Measurements from ENCODE around the gene CAMK1D. TPM values are rescaled to one million over a fixed set of nuclear protein-coding genes. Genes with fewer than 3 reads are reported as not detected.

CAMK1D gene
- total RNA-seq, 2 experiments from 2014 or later = 19.0 to 25.6 TPM

GRCh38 chr10:12710157-12710556 lies 360.8 kb downstream of the CAMK1D start:
- Histone ChIP-seq H3K79me2 (ENCODE audit: insufficient read depth, low read depth, low read length) (no peaks in the 10 kb centered on the region), H3K9me2 (ENCODE audit: insufficient read depth, low read length) (no peaks in the 10 kb centered on the region), H3K36me3 (ENCODE audit: insufficient read depth, low read length) (no peaks in the 10 kb centered on the region), H3K4me2 (ENCODE audit: low read length) (no peak overlapping the region), H3K27ac (ENCODE audit: low read depth, low read length, poor library complexity, severe bottlenecking) (no peak overlapping the region), H2AFZ (ENCODE audit: low read length) (no peak overlapping the region), H3K4me1 (ENCODE audit: insufficient read depth, low read length, poor library complexity, severe bottlenecking) (no peaks in the 10 kb centered on the region), H4K20me1 (ENCODE audit: insufficient read depth, low read length) (0 out of 2 replicates have a peak, but pooled peaks cover 4% of the 10 kb centered on the region), H3K9me3 (ENCODE audit: low read length) (no peaks in the 10 kb centered on the region), H3K4me3 (ENCODE audit: low read depth, low read length, poor library complexity, severe bottlenecking) (no peak overlapping the region)
- intact Hi-C loops (cut with micrococcal nuclease; ENCODE audit: unreplicated experiment) = no loop called here
- no TSS peak for BruUV-seq (replicated peaks)
- ChIA-PET CTCF (ENCODE audit: unreplicated experiment) (interaction anchor here (0.8 kb wide), 1 partner anchor 446 kb away, joined by 3 read pairs; no protein-coding TSS in a partner anchor), POLR2A (interaction anchor here (0.5 to 1.1 kb wide), 4 partner anchors 10 to 604 kb away, joined by 3 to 4 read pairs (median 4); no protein-coding TSS in a partner anchor)
- DNase-seq (ENCODE audit: low spot score) = no peak
- no peak for TF ChIP-seq EZH2phosphoT487 (IDR thresholded peaks at IDR 0.05; ENCODE audit: borderline replicate concordance, low read depth, low read length)
- TF ChIP-seq CTCF (conservative IDR thresholded peaks at IDR 0.05; ENCODE audit: low read length) = no peak

GRCh38 chr10:12710594-12711349 lies 361.4 kb downstream of the CAMK1D start:
- Histone ChIP-seq H3K79me2 (ENCODE audit: insufficient read depth, low read depth, low read length) (no peaks in the 10 kb centered on the region), H3K9me3 (ENCODE audit: low read length) (no peaks in the 10 kb centered on the region), H3K4me1 (ENCODE audit: insufficient read depth, low read length, poor library complexity, severe bottlenecking) (no peaks in the 10 kb centered on the region), H3K9me2 (ENCODE audit: insufficient read depth, low read length) (no peaks in the 10 kb centered on the region), H3K27ac (ENCODE audit: low read depth, low read length, poor library complexity, severe bottlenecking) (no peak overlapping the region), H3K4me2 (ENCODE audit: low read length) (no peak overlapping the region), H4K20me1 (ENCODE audit: insufficient read depth, low read length) (0 out of 2 replicates have a peak, but pooled peaks cover 4% of the 10 kb centered on the region), H3K36me3 (ENCODE audit: insufficient read depth, low read length) (no peaks in the 10 kb centered on the region), H2AFZ (ENCODE audit: low read length) (no peak overlapping the region), H3K4me3 (ENCODE audit: low read depth, low read length, poor library complexity, severe bottlenecking) (no peak overlapping the region)
- intact Hi-C loops (cut with micrococcal nuclease; ENCODE audit: unreplicated experiment) = loop anchor here (1.0 kb wide), 1 partner anchor 446 kb away; no protein-coding TSS in a partner anchor
- BruUV-seq (replicated peaks) = no TSS peak
- TF ChIP-seq CTCF (conservative IDR thresholded peaks at IDR 0.05; ENCODE audit: low read length) (peak; percentile 98), EZH2phosphoT487 (IDR thresholded peaks at IDR 0.05; ENCODE audit: borderline replicate concordance, low read depth, low read length) (no peak)
- ChIA-PET POLR2A (interaction anchor here (1.0 to 1.2 kb wide), 3 partner anchors 10 to 226 kb away, joined by 3 to 4 read pairs (median 3); no protein-coding TSS in a partner anchor), CTCF (ENCODE audit: unreplicated experiment) (interaction anchor here (0.6 to 0.8 kb wide), 2 partner anchors 153 to 446 kb away, joined by 3 read pairs; no protein-coding TSS in a partner anchor)
- DNase-seq (ENCODE audit: low spot score) = peak; percentile 73

GRCh38 chr10:12711350-12711708 lies 362.0 kb downstream of the CAMK1D start:
- H4K20me1 ChIP-seq (ENCODE audit: insufficient read depth, low read length) = 0 out of 2 replicates have a peak, but pooled peaks cover 4% of the 10 kb centered on the region
- H2AFZ ChIP-seq (ENCODE audit: low read length) = no peak overlapping the region
- H3K79me2 ChIP-seq (ENCODE audit: insufficient read depth, low read depth, low read length) = no peaks in the 10 kb centered on the region
- no peak for DNase-seq (ENCODE audit: low spot score)
- intact Hi-C loops (cut with micrococcal nuclease; ENCODE audit: unreplicated experiment) = loop anchor here (1.0 kb wide), 1 partner anchor 447 kb away; no protein-coding TSS in a partner anchor
- no peak overlapping the region for H3K4me2 ChIP-seq (ENCODE audit: low read length)
- H3K4me3 ChIP-seq (ENCODE audit: low read depth, low read length, poor library complexity, severe bottlenecking) = no peak overlapping the region
- no peaks in the 10 kb centered on the region for H3K36me3 ChIP-seq (ENCODE audit: insufficient read depth, low read length)
- H3K9me2 ChIP-seq (ENCODE audit: insufficient read depth, low read length) = no peaks in the 10 kb centered on the region
- TF ChIP-seq CTCF (conservative IDR thresholded peaks at IDR 0.05; ENCODE audit: low read length) (peak; percentile 49; the same call in 1 of the 2 replicates), EZH2phosphoT487 (IDR thresholded peaks at IDR 0.05; ENCODE audit: borderline replicate concordance, low read depth, low read length) (no peak)
- no peaks in the 10 kb centered on the region for H3K4me1 ChIP-seq (ENCODE audit: insufficient read depth, low read length, poor library complexity, severe bottlenecking)
- no peak overlapping the region for H3K27ac ChIP-seq (ENCODE audit: low read depth, low read length, poor library complexity, severe bottlenecking)
- no TSS peak for BruUV-seq (replicated peaks)
- ChIA-PET POLR2A (interaction anchor here (1.2 kb wide), 1 partner anchor 14 kb away, joined by 3 read pairs; no protein-coding TSS in a partner anchor), CTCF (ENCODE audit: unreplicated experiment) (no interaction called here)
- H3K9me3 ChIP-seq (ENCODE audit: low read length) = no peaks in the 10 kb centered on the region

Measured in OCI-LY7 (cell line).